Osteoblast (primary cell): ENCODE measurements around the gene HIVEP2. TPM values are rescaled to one million over a fixed set of nuclear protein-coding genes. Genes with fewer than 3 reads are reported as not detected.

Experiments used
- DNase-seq: peaks from one replicate; pipeline ENCODE4 v3.0.0; 2011; ENCODE audit warnings: low spot score, mixed read lengths; ENCODE audit not compliant: insufficient read length; ENCODE audit errors: missing footprints
- H2AFZ ChIP-seq: 2 replicates; pipeline ENCODE4 v1.6.0; 2011; ENCODE audit warnings: mild to moderate bottlenecking, low read length
- H3K27ac ChIP-seq: 2 replicates; pipeline ENCODE4 v1.5.1; 2011; ENCODE audit warnings: mild to moderate bottlenecking, low read depth, low read length, moderate library complexity
- H3K27me3 ChIP-seq: 2 replicates; pipeline ENCODE4 v1.6.0; 2012; ENCODE audit warnings: mild to moderate bottlenecking, control low read depth, inconsistent platforms, low read length, moderate library complexity; ENCODE audit not compliant: insufficient read depth
- H3K36me3 ChIP-seq: 2 replicates; pipeline ENCODE4 v1.5.1; 2011; ENCODE audit warnings: mild to moderate bottlenecking, low read length, control low read depth, moderate library complexity; ENCODE audit not compliant: insufficient read depth
- H3K4me1 ChIP-seq: 2 replicates; pipeline ENCODE4 v1.5.1; 2011; ENCODE audit warnings: mild to moderate bottlenecking, low read length, control low read depth, moderate library complexity; ENCODE audit not compliant: insufficient read depth
- H3K4me2 ChIP-seq: 2 replicates; pipeline ENCODE4 v1.6.0; 2011; ENCODE audit warnings: mild to moderate bottlenecking, low read length; ENCODE audit not compliant: insufficient read depth
- H3K4me3 ChIP-seq: fragments of 200-600 bp; sonication (generic); 3 replicates; pipeline ENCODE4 v1.5.1; 2012; ENCODE audit warnings: mild to moderate bottlenecking, low read length, inconsistent platforms; ENCODE audit not compliant: insufficient read depth
- H3K79me2 ChIP-seq: 2 replicates; pipeline ENCODE4 v1.6.0; 2012; ENCODE audit warnings: mild to moderate bottlenecking, low read length, control low read depth, inconsistent platforms; ENCODE audit not compliant: insufficient read depth
- H3K9me3 ChIP-seq: 2 replicates; pipeline ENCODE4 v1.5.1; 2011; ENCODE audit warnings: low read depth, low read length, control low read depth
- H4K20me1 ChIP-seq: 2 replicates; pipeline ENCODE4 v1.6.0; 2012; ENCODE audit warnings: mild to moderate bottlenecking, low read length, control low read depth; ENCODE audit not compliant: insufficient read depth
- total RNA-seq: library from RNA; depleted of rRNA; stranded (reverse); fragments of >200 nt; gene quantifications from 2 replicates; pipeline ENCODE4 v1.2.3, GENCODE V29; 2012
- TF ChIP-seq, protein P1 (sequence below): IDR thresholded peaks from 2 replicates; pipeline ENCODE4 v1.5.1; 2011; ENCODE audit warnings: mild to moderate bottlenecking, low read depth, low read length, moderate library complexity; ENCODE audit errors: extremely low read depth

Gene HIVEP2
- total RNA-seq, 1 donor = 30.4 TPM

DNA sequence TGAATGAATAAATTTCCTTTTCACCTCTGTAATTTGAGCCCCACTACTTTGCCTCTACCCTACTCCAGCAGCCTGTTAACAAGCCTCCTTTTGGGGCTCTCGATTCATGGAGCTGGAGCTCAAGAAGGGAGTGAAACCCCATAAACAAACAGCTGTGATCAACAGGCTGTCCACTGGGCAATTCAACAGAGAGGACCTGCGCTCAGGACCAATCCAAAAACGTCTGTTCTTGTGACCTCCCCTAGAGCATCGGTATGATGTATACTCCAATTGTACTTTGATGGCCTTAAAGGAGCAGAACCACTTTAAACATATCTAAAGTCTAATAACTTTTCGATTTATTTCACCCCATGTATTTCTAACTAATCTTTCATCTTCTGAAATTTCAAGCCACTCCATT is 37.4 kb downstream of the HIVEP2 start:
- Histone ChIP-seq H3K27me3 (no peaks in the 10 kb centered on the region), H3K36me3 (no peaks in the 10 kb centered on the region), H2AFZ (no peak overlapping the region), H3K4me3 (no peak overlapping the region), H3K4me1 (peaks cover 18% of the 10 kb centered on the region), H3K4me2 (no peak overlapping the region), H3K9me3 (no peaks in the 10 kb centered on the region), H4K20me1 (no peaks in the 10 kb centered on the region), H3K79me2 (peaks cover 73% of the 10 kb centered on the region), H3K27ac (no peak overlapping the region)
- DNase-seq = no peak
- TF ChIP-seq, protein P1, sequence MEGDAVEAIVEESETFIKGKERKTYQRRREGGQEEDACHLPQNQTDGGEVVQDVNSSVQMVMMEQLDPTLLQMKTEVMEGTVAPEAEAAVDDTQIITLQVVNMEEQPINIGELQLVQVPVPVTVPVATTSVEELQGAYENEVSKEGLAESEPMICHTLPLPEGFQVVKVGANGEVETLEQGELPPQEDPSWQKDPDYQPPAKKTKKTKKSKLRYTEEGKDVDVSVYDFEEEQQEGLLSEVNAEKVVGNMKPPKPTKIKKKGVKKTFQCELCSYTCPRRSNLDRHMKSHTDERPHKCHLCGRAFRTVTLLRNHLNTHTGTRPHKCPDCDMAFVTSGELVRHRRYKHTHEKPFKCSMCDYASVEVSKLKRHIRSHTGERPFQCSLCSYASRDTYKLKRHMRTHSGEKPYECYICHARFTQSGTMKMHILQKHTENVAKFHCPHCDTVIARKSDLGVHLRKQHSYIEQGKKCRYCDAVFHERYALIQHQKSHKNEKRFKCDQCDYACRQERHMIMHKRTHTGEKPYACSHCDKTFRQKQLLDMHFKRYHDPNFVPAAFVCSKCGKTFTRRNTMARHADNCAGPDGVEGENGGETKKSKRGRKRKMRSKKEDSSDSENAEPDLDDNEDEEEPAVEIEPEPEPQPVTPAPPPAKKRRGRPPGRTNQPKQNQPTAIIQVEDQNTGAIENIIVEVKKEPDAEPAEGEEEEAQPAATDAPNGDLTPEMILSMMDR = no peak

DNA sequence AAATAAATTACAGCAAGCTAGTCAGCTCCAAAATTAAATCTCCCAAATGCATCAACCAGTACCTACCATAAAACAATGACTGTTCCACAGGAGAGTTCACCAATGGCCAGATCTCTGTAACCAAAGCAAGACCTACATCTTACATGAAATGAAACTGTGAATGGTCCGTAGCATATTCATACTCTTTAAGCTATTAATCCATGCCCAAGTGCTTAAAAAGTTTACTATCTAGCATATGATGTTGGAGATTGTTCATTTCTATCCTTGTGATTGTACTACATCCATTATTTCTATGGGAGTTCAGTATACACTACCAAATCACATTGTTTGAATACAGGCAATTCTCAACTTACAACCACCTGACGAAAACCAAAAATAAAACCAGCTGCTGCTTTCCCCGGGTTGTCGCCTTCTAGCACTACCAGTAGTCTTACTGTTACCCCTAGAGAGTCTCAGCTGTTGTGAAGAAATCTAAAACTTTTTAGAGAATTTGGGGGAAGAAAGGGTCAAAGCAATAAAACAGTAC is 38.0 kb downstream of the HIVEP2 start:
- H3K4me3 ChIP-seq = no peak overlapping the region
- DNase-seq = no peak
- no peaks in the 10 kb centered on the region for H3K36me3 ChIP-seq
- peak overlapping the region; percentile 19 for H3K27ac ChIP-seq
- H3K27me3 ChIP-seq = no peaks in the 10 kb centered on the region
- H3K79me2 ChIP-seq = peaks cover 71% of the 10 kb centered on the region
- TF ChIP-seq, protein P1 = no peak
- peaks cover 24% of the 10 kb centered on the region for H3K4me1 ChIP-seq
- peak overlapping the region; percentile 16 for H3K4me2 ChIP-seq
- no peaks in the 10 kb centered on the region for H4K20me1 ChIP-seq
- H3K9me3 ChIP-seq = no peaks in the 10 kb centered on the region
- H2AFZ ChIP-seq = no peak overlapping the region

DNA sequence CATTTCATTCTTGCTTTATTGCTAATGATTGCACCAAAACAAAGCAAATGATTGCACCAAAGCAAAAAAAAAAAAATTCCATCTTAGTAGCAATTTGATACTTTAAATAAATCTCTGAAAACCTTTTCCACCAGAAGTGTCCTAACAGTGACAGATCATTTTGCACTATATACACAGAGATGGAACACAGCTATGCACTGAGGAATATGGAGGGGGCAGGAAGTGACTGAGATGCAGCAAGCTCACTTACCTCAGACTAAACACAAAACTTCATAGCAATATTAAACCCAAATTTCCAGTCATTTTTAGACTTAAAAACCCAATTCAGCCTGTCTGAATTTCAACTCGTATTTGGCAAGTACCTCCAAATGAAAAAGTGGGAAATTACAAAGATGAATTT is 41.2 kb downstream of the HIVEP2 start:
- H3K9me3 ChIP-seq = no peaks in the 10 kb centered on the region
- no peak overlapping the region for H2AFZ ChIP-seq
- H3K4me2 ChIP-seq = peak overlapping the region; percentile 82
- no peak for DNase-seq
- TF ChIP-seq, protein P1 = no peak
- no peak overlapping the region for H3K4me3 ChIP-seq
- H4K20me1 ChIP-seq = no peaks in the 10 kb centered on the region
- H3K4me1 ChIP-seq = peaks cover 53% of the 10 kb centered on the region
- H3K79me2 ChIP-seq = peaks cover 72% of the 10 kb centered on the region
- H3K36me3 ChIP-seq = no peaks in the 10 kb centered on the region
- peak overlapping the region; percentile 97 for H3K27ac ChIP-seq
- H3K27me3 ChIP-seq = no peaks in the 10 kb centered on the region

DNA sequence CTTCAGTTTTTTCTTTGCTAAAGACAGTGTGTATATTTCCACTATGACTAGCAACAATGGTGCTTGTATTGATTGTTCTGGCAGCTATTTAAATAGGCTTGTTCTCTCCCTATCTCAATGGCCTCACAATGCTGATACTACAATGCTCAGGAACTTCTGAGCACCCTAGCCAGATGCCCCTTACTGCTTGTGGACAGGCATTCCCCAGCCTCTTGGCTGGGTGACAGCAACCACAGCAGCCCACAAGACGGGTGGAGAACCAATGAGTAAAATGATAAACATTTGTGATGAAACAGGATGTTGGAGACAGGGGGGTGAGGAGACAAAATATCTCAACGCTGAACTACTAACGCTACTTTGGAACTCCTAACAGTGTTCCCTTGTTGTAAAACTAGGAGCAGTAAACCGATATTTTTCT is 42.3 kb downstream of the HIVEP2 start:
- H3K4me1 ChIP-seq = peaks cover 55% of the 10 kb centered on the region
- TF ChIP-seq, protein P1 = no peak
- no peak overlapping the region for H2AFZ ChIP-seq
- H3K9me3 ChIP-seq = no peaks in the 10 kb centered on the region
- peak overlapping the region; percentile 97 for H3K27ac ChIP-seq
- peak overlapping the region; percentile 44 for H3K4me3 ChIP-seq
- no peaks in the 10 kb centered on the region for H3K36me3 ChIP-seq
- peaks cover 70% of the 10 kb centered on the region for H3K79me2 ChIP-seq
- H3K4me2 ChIP-seq = peak overlapping the region; percentile 82
- H3K27me3 ChIP-seq = no peaks in the 10 kb centered on the region
- peak; percentile 66 for DNase-seq
- H4K20me1 ChIP-seq = no peaks in the 10 kb centered on the region
